ENCODE results near the gene XPC.
"Not testable (repeated sequence)": the region's sequence is repeated elsewhere in the genome, so short reads cannot be mapped to it uniquely, and the experiment has no call there.

XPC gene

GRCh38 chr3:14132120-14132519 is 46.3 kb downstream of the XPC start:
- DNase-seq: no peak

GRCh38 chr3:14131134-14131533 is 47.3 kb downstream of the XPC start:
- no peak for DNase-seq

- no peak for DNase-seq
Observed at GRCh38 chr3:14130707-14131106, 47.7 kb downstream of the XPC start.

- no peak for DNase-seq
Observed at GRCh38 chr3:14130230-14130629, 48.2 kb downstream of the XPC start.

GRCh38 chr3:14129296-14129695 is 49.1 kb downstream of the XPC start:
- DNase-seq: no peak

GRCh38 chr3:14128724-14129123 is 49.7 kb downstream of the XPC start:
- DNase-seq: no peak

GRCh38 chr3:14127516-14128161 is 50.8 kb downstream of the XPC start:
- DNase-seq: no peak

GRCh38 chr3:14126887-14127505 is 51.4 kb downstream of the XPC start:
- DNase-seq: no peak

- no peak for DNase-seq
Observed at GRCh38 chr3:14126017-14126886, 52.1 kb downstream of the XPC start.

GRCh38 chr3:14125193-14126016 is 53.0 kb downstream of the XPC start:
- DNase-seq: peak; percentile 66

GRCh38 chr3:14124615-14125192 is 53.7 kb downstream of the XPC start, which contains the start of the genes CHCHD4 and TMEM43:
TSS of gene CHCHD4 (minus strand) at chr3:14124870. CDS start at chr3:14124676, 194 bp downstream.
TSS of gene TMEM43 (plus strand) at chr3:14125052. CDS start at chr3:14125194, 142 bp downstream.
- DNase-seq: peak; percentile 99

- DNase-seq: peak; percentile 66
Observed at GRCh38 chr3:14124223-14124614, 54.2 kb downstream of the XPC start.

- no peak for DNase-seq
Observed at GRCh38 chr3:14123308-14124222, 54.8 kb downstream of the XPC start.

- no peak for DNase-seq
Observed at GRCh38 chr3:14122301-14122700, 56.1 kb downstream of the XPC start.

- DNase-seq: no peak
Observed at GRCh38 chr3:14121859-14122258, 56.5 kb downstream of the XPC start.

GRCh38 chr3:14120921-14121448 is 57.4 kb downstream of the XPC start:
- DNase-seq: not testable (repeated sequence)

GRCh38 chr3:14120111-14120920 is 58.1 kb downstream of the XPC start:
- DNase-seq: no peak

- no peak for DNase-seq
Observed at GRCh38 chr3:14119651-14120050, 58.8 kb downstream of the XPC start.

- DNase-seq: no peak
Observed at GRCh38 chr3:14118400-14119381, 59.7 kb downstream of the XPC start.

Measured in CD4-positive, alpha-beta T cell treated with Interleukin-12 subunit alpha and Interleukin-12 subunit beta, for 1 hour (primary cell).